CD4-positive, alpha-beta T cell (primary cell): ENCODE results near the gene SORCS2. TPM values are rescaled to one million over a fixed set of nuclear protein-coding genes. Genes with fewer than 3 reads are reported as not detected.

ENCODE experiments used
- ATAC-seq: fragments of 200-7000 bp; cut with Tn5 transposase; one replicate; pipeline ENCODE4 v1.10.0; 2022; ENCODE audit warnings: mild to moderate bottlenecking; ENCODE audit not compliant: poor library complexity
- CTCF ChIA-PET: fragments of 350-600 bp; sonication (Branson Sonifier 250); formaldehyde crosslinking; loops from one replicate; lab custom pipeline; 2021; ENCODE audit warnings: antibody characterized with exemption, inconsistent platforms; lab: Charles Lee
- POLR2A ChIA-PET: fragments of 350-600 bp; sonication (Branson Sonifier 250); formaldehyde crosslinking; loops from one replicate; lab custom pipeline; 2021; ENCODE audit warnings: antibody characterized with exemption, inconsistent platforms; lab: Charles Lee
- DNase-seq, 14 experiments: peaks; one replicate each; pipeline ENCODE4 v3.0.0-alpha.2; 2013 to 2020; ENCODE audit warnings: mixed read lengths in 2 of 14
- H3K27ac ChIP-seq, 2 donors: one replicate each; pipeline versions ENCODE4 v1.5.1 to v1.7.0; 2013; ENCODE audit warnings: low read length in 2 of 2, low read depth in 1 of 2, mild to moderate bottlenecking in 1 of 2
- H3K27me3 ChIP-seq, 2 experiments: 1 replicate in 1 of 2; 2 replicates in 1 of 2; pipeline versions ENCODE4 v1.6.1 to v1.7.0; 2013; ENCODE audit warnings: low read length in 2 of 2, control low read depth in 1 of 2, mild to moderate bottlenecking in 1 of 2, moderate library complexity in 1 of 2; ENCODE audit not compliant: insufficient read depth in 2 of 2, control insufficient read depth in 1 of 2
- H3K36me3 ChIP-seq: one replicate; pipeline ENCODE4 v1.6.1; 2013; ENCODE audit warnings: low read length, control low read depth; ENCODE audit not compliant: insufficient read depth
- H3K4me1 ChIP-seq: one replicate; pipeline ENCODE4 v1.6.1; 2013; ENCODE audit warnings: low read length, control low read depth; ENCODE audit not compliant: insufficient read depth
- H3K4me3 ChIP-seq: one replicate; pipeline ENCODE4 v1.5.1; 2013; ENCODE audit warnings: mild to moderate bottlenecking, low read length, moderate library complexity
- H3K9me3 ChIP-seq, 2 experiments: 1 replicate in 1 of 2; 2 replicates in 1 of 2; pipeline versions ENCODE4 v1.6.1 to v1.7.0; 2013; ENCODE audit warnings: low read length in 2 of 2, mild to moderate bottlenecking in 2 of 2, control low read depth in 1 of 2, moderate library complexity in 1 of 2; ENCODE audit not compliant: control insufficient read depth in 1 of 2, insufficient read depth in 1 of 2
- H3K27ac Mint-ChIP-seq: one replicate; pipeline ENCODE4 v1.8.0; 2020; ENCODE audit warnings: mixed read lengths
- H3K27me3 Mint-ChIP-seq: one replicate; pipeline ENCODE4 v1.8.0; 2021; ENCODE audit warnings: mixed read lengths
- H3K36me3 Mint-ChIP-seq: one replicate; pipeline ENCODE4 v1.8.0; 2021; ENCODE audit warnings: low read depth, mixed read lengths
- H3K4me1 Mint-ChIP-seq: one replicate; pipeline ENCODE4 v1.8.0; 2021; ENCODE audit warnings: low read depth, mixed read lengths
- H3K4me3 Mint-ChIP-seq: one replicate; pipeline ENCODE4 v1.8.0; 2020; ENCODE audit warnings: mild to moderate bottlenecking, mixed read lengths
- H3K9me3 Mint-ChIP-seq: one replicate; pipeline ENCODE4 v1.8.0; 2020; ENCODE audit warnings: mixed read lengths
- intact Hi-C, 2 experiments: fragments of 100-400 bp; cut with DNase I in 1 of 2; cut with micrococcal nuclease in 1 of 2; formaldehyde crosslinking; loops; one replicate each; pipeline versions ENCODE4 v1.15.1 to v1.9.0; 2023 to 2025; cut with DNase I, micrococcal nuclease
- total RNA-seq, 174 experiments: library from RNA in 2 of 174; stranded (reverse) in 2 of 174; gene quantifications; one replicate each; pipeline ENCODE4 v1.2.3 and lab custom pipeline; 2021 to 2026
- TF ChIP-seq, protein P1 (sequence below): fragments of 200-600 bp; IDR thresholded peaks from one replicate; pipeline ENCODE4 v1.8.0; 2022; ENCODE audit warnings: antibody characterized with exemption, mild to moderate bottlenecking

Gene SORCS2
- total RNA-seq, 2 experiments from 2014 or later, result not detected

DNA sequence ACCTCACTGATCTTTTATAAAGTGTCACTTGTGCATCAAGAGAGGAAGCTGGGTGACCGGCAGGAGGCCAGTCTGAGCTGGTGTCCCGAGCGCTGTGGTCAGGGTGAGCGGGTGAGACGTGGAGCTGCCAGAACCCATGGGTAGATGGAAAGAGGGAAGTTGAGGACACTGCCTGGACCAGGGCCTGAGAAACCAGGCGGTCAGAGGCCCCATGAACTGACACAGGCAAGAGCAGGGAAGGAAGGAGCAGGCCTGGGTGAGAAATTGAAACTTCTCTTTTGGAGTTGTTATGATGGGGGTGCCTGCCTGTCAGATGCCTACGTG is 554.7 kb downstream of the SORCS2 start:
- H3K27ac Mint-ChIP-seq, result no peak overlapping the region
- H3K4me3 Mint-ChIP-seq, result no peak overlapping the region
- ATAC-seq (no peak), DNase-seq (peak in 2 of 14 experiments; percentile 13 to 30)
- TF ChIP-seq, protein P1, sequence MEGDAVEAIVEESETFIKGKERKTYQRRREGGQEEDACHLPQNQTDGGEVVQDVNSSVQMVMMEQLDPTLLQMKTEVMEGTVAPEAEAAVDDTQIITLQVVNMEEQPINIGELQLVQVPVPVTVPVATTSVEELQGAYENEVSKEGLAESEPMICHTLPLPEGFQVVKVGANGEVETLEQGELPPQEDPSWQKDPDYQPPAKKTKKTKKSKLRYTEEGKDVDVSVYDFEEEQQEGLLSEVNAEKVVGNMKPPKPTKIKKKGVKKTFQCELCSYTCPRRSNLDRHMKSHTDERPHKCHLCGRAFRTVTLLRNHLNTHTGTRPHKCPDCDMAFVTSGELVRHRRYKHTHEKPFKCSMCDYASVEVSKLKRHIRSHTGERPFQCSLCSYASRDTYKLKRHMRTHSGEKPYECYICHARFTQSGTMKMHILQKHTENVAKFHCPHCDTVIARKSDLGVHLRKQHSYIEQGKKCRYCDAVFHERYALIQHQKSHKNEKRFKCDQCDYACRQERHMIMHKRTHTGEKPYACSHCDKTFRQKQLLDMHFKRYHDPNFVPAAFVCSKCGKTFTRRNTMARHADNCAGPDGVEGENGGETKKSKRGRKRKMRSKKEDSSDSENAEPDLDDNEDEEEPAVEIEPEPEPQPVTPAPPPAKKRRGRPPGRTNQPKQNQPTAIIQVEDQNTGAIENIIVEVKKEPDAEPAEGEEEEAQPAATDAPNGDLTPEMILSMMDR, result no peak
- no peaks in the 10 kb centered on the region for H3K36me3 Mint-ChIP-seq
- no peaks in the 10 kb centered on the region for H3K27me3 Mint-ChIP-seq
- ChIA-PET CTCF (no interaction called here), POLR2A (no interaction called here)
- intact Hi-C loops, result no loop called here
- Histone ChIP-seq H3K36me3 (no peaks in the 10 kb centered on the region), H3K27ac (no peak overlapping the region), H3K4me3 (no peak overlapping the region), H3K9me3 (no peaks in the 10 kb centered on the region), H3K27me3 (no peaks in the 10 kb centered on the region), H3K4me1 (peaks cover 3% of the 10 kb centered on the region)
- peaks cover 2% of the 10 kb centered on the region for H3K9me3 Mint-ChIP-seq
- peaks cover 14% of the 10 kb centered on the region for H3K4me1 Mint-ChIP-seq

DNA sequence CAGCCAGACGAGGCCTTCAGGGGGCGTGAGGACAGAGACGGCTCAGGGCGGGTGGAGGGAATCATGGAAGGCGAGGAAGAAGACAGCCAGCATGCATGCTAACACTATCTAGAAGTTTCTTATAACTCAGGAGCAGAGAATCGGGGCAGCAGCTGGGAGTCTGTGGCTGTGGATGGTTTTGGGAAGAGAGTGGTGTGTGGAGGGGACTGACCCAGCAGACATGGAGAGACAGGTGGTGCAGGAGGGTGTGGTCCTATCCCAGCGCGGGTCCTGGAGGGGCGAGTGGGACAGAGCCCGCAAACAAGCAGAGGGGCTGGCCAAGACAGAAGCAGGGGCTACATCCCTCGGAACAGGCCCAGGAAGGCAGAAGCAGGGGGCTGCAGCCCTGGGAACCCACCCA is 555.2 kb downstream of the SORCS2 start:
- H3K36me3 ChIP-seq, result no peaks in the 10 kb centered on the region
- no peak for DNase-seq
- no peak overlapping the region for H3K27ac ChIP-seq
- CTCF ChIA-PET, result no interaction called here
- no peak for ATAC-seq
- intact Hi-C loops, result no loop called here
- H3K9me3 ChIP-seq, result no peaks in the 10 kb centered on the region
- H3K27me3 ChIP-seq, result no peaks in the 10 kb centered on the region
- TF ChIP-seq, protein P1, result no peak
- no peaks in the 10 kb centered on the region for H3K36me3 Mint-ChIP-seq
- peaks cover 2% of the 10 kb centered on the region for H3K9me3 Mint-ChIP-seq
- no peak overlapping the region for H3K4me3 Mint-ChIP-seq
- H3K4me1 Mint-ChIP-seq, result peaks cover 14% of the 10 kb centered on the region
- no peak overlapping the region for H3K4me3 ChIP-seq
- peaks cover 3% of the 10 kb centered on the region for H3K4me1 ChIP-seq
- no peaks in the 10 kb centered on the region for H3K27me3 Mint-ChIP-seq
- no peak overlapping the region for H3K27ac Mint-ChIP-seq
- POLR2A ChIA-PET, result no interaction called here

DNA sequence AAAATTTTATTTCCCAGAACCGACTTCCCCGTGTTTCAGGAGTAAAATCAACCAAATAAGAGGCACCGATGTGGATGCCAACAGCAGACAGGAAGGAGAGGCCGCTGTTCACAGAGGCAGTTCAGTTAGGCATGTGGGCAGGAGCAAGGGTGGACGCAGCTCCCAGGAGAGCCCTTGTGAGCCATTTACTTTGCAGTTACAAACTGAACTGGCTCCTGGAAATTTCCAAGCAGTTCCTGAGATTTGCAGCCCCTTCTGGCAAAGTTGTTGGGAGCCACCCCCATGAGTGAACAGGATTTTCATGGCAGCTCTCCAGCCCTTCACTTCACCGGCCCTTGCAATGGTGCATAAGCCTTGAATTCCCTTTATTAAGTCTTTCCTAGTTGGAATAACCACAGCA is 558.2 kb downstream of the SORCS2 start:
- Histone ChIP-seq H3K4me1 (peaks cover 3% of the 10 kb centered on the region), H3K4me3 (no peak overlapping the region), H3K27ac (no peak overlapping the region), H3K27me3 (no peaks in the 10 kb centered on the region), H3K36me3 (no peaks in the 10 kb centered on the region), H3K9me3 (no peaks in the 10 kb centered on the region)
- no peak for DNase-seq
- ChIA-PET POLR2A (no interaction called here), CTCF (interaction anchor here (1.1 kb wide), 1 partner anchor 11 kb away, joined by 4 read pairs; no protein-coding TSS in a partner anchor)
- no peak for ATAC-seq
- no peak overlapping the region for H3K4me3 Mint-ChIP-seq
- peaks cover 2% of the 10 kb centered on the region for H3K9me3 Mint-ChIP-seq
- no peaks in the 10 kb centered on the region for H3K27me3 Mint-ChIP-seq
- no peaks in the 10 kb centered on the region for H3K36me3 Mint-ChIP-seq
- H3K27ac Mint-ChIP-seq, result no peak overlapping the region
- peaks cover 14% of the 10 kb centered on the region for H3K4me1 Mint-ChIP-seq
- intact Hi-C loops, result no loop called here
- TF ChIP-seq, protein P1, result no peak
